Umbilical cord (tissue), 2 donors: ENCODE results near the gene FAM78A. TPM values are rescaled to one million over a fixed set of nuclear protein-coding genes. Genes with fewer than 3 reads are reported as not detected.
"Not testable (repeated sequence)": the region's sequence is repeated elsewhere in the genome, so short reads cannot be mapped to it uniquely, and the experiment has no call there.

Source experiments
- DNase-seq: peaks from one replicate; pipeline ENCODE4 v3.0.0-alpha.2; 2015; ENCODE audit warnings: low spot score
- total RNA-seq: library from RNA; depleted of rRNA; stranded (reverse); fragments of >200 nt; gene quantifications from one replicate; pipeline ENCODE4 v1.2.3, GENCODE V29; 2014; ENCODE audit warnings: low replicate concordance; ENCODE audit not compliant: insufficient read depth

Gene FAM78A
- total RNA-seq, 1 donor from 2014 or later = 8.9 TPM

DNA sequence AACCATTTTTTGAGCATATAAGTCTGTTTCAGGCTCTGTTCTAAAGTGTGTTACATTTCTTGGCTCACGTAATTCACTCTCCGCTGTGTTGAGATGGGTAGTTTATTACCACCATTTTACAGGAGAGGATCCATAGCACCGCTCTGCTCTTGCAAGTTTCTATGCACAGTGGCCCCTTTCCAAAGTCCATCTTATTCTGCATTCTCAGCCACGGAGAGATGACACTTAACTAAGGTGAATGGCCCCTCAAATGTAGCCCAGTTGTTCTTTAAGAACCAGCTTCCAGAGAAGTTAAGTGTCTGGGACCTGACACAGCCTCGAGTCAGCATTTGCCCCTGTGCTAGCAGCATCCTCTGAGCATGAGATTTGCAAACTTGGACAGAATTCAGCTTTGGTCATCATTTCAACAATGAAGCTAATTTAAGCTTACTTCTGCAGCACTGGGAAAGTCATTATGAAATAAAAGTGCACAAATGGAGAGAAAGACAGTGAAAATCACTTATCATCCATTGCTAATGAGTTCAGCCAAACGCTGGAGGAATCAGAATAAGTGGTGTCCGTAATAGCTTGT is 61.9 kb downstream of the FAM78A start:
- DNase-seq = peak; percentile 62

GRCh38 chr9:131211920-131212319 is 64.4 kb downstream of the FAM78A start:
- DNase-seq = not testable (repeated sequence)

Other genes starting within 250 kb of the FAM78A start
- gene AIF1L, start 180.0 kb downstream of the FAM78A start, total RNA-seq = 35.4 TPM
- 27.7 TPM for gene NUP214, start 150.9 kb downstream of the FAM78A start, total RNA-seq
- 9.6 TPM for gene PLPP7, start 13.2 kb upstream of the FAM78A start, total RNA-seq
- gene PRRC2B, start 117.6 kb upstream of the FAM78A start, total RNA-seq = 60.4 TPM
- gene POMT1, start 226.4 kb upstream of the FAM78A start, total RNA-seq = 41.4 TPM